GM06990 (cell line): ENCODE results near the gene RUSF1.

Source experiments
- DNase-seq: peaks from one replicate; pipeline ENCODE4 v3.0.0-alpha.2; 2011; ENCODE audit not compliant: insufficient read length; ENCODE audit errors: extremely low read depth
- H3K27me3 ChIP-seq: replicated peaks from 2 replicates; pipeline ENCODE4 v1.6.0; 2011; ENCODE audit warnings: low read length; ENCODE audit not compliant: control insufficient read depth, insufficient read depth
- H3K36me3 ChIP-seq: 2 replicates; pipeline ENCODE4 v1.5.1; 2011; ENCODE audit warnings: low read length; ENCODE audit not compliant: control insufficient read depth, insufficient read depth
- H3K4me3 ChIP-seq: replicated peaks from 2 replicates; pipeline ENCODE4 v1.5.1; 2011; ENCODE audit warnings: low read depth, mild to moderate bottlenecking, control low read depth, low read length
- CTCF ChIP-seq: IDR thresholded peaks from 2 replicates; pipeline ENCODE4 v1.5.1; 2011; ENCODE audit warnings: low read length, control low read depth, mild to moderate bottlenecking, inconsistent platforms; ENCODE audit not compliant: insufficient read depth, poor library complexity, severe bottlenecking

RUSF1 gene

GRCh38 chr16:31476303-31477219 is 31.6 kb downstream of the RUSF1 start:
- no peaks in the 10 kb centered on the region for H3K36me3 ChIP-seq
- H3K4me3 ChIP-seq, result peak overlapping the region; percentile 54
- DNase-seq, result peak; percentile 61
- peaks cover 2% of the 10 kb centered on the region for H3K27me3 ChIP-seq
- TF ChIP-seq CTCF, result no peak

GRCh38 chr16:31475946-31476302 is 32.3 kb downstream of the RUSF1 start:
- DNase-seq, result no peak
- H3K27me3 ChIP-seq, result peaks cover 2% of the 10 kb centered on the region
- H3K36me3 ChIP-seq, result no peaks in the 10 kb centered on the region
- no peak for TF ChIP-seq CTCF
- no peak overlapping the region for H3K4me3 ChIP-seq

GRCh38 chr16:31474773-31475738 is 33.1 kb downstream of the RUSF1 start:
- DNase-seq, result no peak
- Histone ChIP-seq H3K36me3 (no peaks in the 10 kb centered on the region), H3K4me3 (no peak overlapping the region), H3K27me3 (peaks cover 2% of the 10 kb centered on the region)
- no peak for TF ChIP-seq CTCF

- no peaks in the 10 kb centered on the region for H3K36me3 ChIP-seq
Measured at GRCh38 chr16:31474173-31474714, 33.9 kb downstream of the RUSF1 start.

More at GRCh38 chr16:31474173-31474714, 33.9 kb downstream of the RUSF1 start:
- Histone ChIP-seq H3K4me3 (no peak overlapping the region), H3K27me3 (peaks cover 2% of the 10 kb centered on the region)
- no peak for DNase-seq
- no peak for TF ChIP-seq CTCF
